ENCODE results near the gene CCDC110.

CCDC110 gene

DNA sequence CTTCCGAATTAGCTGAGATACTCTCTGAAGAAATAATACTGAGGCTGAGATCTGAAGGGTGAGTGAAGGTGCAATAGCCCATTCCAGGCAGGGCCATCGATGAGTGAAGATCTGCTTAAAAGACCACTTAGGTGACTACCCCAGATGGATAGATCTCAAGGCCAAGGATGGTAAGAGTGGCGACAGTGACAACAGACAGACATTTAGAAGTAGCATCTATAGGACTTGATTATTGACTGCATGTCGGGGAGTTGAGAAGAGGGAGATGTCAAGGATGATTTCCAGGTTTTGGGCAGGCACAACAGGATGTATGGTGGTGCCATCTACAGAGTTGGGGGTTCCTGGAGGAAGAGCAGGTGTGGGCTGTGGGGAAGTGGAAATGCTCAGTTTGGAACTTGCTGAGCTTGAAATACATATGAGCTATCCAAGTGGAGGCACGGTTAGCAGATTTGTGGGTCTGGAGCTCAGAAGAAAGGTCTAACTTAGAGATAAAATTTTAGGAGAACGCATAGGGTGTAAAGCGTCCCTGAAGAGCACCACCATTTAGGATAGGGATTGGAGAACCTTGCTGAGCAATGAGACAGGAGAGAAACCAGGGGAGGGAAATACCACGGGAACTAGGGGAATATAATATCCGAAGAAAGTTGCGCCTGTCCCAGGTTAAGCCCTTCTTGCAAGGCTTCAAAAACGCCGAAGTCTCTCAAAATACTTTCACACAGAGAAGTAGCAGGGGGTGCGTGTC is 46.5 kb downstream of the CCDC110 start:
- peaks cover 25% of the 10 kb centered on the region for H3K4me1 Mint-ChIP-seq
- H3K9me3 Mint-ChIP-seq, result no peaks in the 10 kb centered on the region
- H3K4me3 Mint-ChIP-seq, result peak overlapping the region; percentile 78
- H3K27me3 Mint-ChIP-seq, result peaks cover 7% of the 10 kb centered on the region
- CTCF ChIA-PET, result interaction anchor here (0.6 to 1.1 kb wide), 3 partner anchors 23 to 1141 kb away, joined by 3 read pairs; no protein-coding TSS in a partner anchor
- peaks cover 14% of the 10 kb centered on the region for H3K36me3 Mint-ChIP-seq
- H3K27ac Mint-ChIP-seq, result peak overlapping the region; percentile 97
- no peak for DNase-seq

DNA sequence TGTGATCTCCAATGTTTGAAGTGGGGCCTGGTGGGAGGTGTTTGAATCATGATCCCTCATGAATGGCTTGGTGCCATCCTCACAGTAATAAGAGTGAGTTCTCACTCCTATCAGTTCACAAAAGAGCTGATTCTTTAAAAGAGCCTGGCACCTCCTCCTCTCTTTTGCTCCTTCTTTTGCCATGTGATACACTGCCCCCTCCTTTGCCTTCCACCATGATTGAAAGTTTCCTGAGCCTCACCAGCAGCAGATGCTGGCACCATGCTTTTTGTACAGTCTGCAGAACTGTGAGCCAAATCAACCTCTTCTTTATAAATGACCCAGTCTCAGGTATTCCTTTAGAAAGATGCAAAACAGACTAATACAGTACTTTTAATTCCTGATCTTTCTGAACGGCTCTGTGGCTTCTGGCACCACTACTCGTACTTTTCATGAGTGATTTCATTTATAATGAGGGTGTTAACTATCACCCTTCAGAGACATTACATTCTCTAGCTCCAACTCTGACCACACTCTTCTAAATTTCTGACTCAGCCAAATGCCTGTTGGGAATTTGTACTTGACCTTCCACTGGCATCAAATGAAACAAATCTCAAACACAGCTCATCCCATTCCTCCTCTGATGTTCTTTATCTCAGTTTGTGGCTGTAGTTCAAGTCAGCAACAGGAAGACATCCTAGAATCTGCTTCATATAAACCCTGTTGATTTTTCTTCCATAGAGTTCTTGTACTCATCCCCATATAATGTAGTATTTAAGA is 50.0 kb downstream of the CCDC110 start:
- peaks cover 25% of the 10 kb centered on the region for H3K4me1 Mint-ChIP-seq
- peaks cover 3% of the 10 kb centered on the region for H3K27me3 Mint-ChIP-seq
- peaks cover 28% of the 10 kb centered on the region for H3K36me3 Mint-ChIP-seq
- H3K9me3 Mint-ChIP-seq, result no peaks in the 10 kb centered on the region
- CTCF ChIA-PET, result no interaction called here
- no peak for DNase-seq
- H3K4me3 Mint-ChIP-seq, result no peak overlapping the region
- no peak overlapping the region for H3K27ac Mint-ChIP-seq

DNA sequence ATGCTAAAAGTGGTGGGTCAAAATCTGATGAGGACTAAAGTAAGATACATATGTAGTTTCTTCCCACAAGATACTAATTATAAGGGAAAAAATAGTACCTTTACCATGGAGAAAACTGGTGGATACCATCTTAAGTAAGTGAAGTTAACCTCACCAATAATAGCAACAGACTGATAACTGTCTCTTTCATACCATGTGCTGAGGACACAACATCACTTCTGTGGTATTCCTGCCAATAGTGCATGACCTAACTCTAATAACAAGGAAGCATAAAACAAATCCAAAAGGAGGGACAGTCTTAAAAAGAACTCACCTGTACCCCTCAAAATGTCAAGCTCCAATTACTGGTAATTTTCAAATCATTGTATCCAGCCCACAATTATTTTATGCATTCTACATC is 54.6 kb downstream of the CCDC110 start:
- H3K27me3 Mint-ChIP-seq, result no peaks in the 10 kb centered on the region
- peaks cover 31% of the 10 kb centered on the region for H3K36me3 Mint-ChIP-seq
- no peak overlapping the region for H3K27ac Mint-ChIP-seq
- no peak for DNase-seq
- no peak overlapping the region for H3K4me3 Mint-ChIP-seq
- CTCF ChIA-PET, result no interaction called here
- H3K4me1 Mint-ChIP-seq, result no peaks in the 10 kb centered on the region
- H3K9me3 Mint-ChIP-seq, result no peaks in the 10 kb centered on the region

DNA sequence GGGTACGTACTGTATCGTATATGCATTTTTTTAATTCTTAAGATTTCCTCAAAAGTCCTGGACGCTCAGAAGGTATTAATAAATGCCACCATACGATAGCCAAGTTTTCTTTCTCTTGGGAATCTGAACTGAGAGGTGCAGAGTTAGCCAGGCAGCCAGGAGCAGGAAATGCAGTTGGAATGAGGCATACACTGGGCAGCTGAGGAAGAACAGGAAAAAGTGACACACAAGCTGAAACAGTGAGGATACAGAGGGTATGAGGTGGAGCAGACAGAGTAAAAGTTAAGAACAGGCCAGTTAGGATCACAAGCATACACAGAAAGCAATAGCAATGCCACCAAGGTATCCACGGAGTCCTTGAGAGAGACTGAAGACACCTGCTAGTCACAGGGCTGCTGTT is 59.1 kb downstream of the CCDC110 start:
- H3K4me3 Mint-ChIP-seq, result no peak overlapping the region
- DNase-seq, result no peak
- no peaks in the 10 kb centered on the region for H3K9me3 Mint-ChIP-seq
- no peaks in the 10 kb centered on the region for H3K27me3 Mint-ChIP-seq
- peaks cover 24% of the 10 kb centered on the region for H3K36me3 Mint-ChIP-seq
- H3K4me1 Mint-ChIP-seq, result no peaks in the 10 kb centered on the region
- H3K27ac Mint-ChIP-seq, result no peak overlapping the region
- CTCF ChIA-PET, result no interaction called here

DNA sequence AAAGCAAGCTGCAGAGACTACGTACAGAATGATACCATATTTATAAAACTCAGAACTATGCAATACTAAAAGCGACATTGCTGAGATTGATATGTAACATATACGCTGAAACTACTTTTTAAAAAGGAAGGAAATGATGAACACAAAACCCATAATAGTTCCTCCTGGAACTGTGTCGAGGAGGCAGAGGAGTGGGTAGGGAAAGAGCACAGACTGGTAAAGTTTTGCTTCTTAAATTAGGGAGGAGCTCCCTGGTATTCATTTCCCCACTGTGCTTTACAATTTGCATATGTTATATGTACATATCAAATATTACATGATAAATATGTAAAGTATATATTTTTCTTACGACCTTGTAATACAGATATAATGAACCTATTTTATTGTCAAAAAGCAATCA is 59.7 kb downstream of the CCDC110 start:
- no peak overlapping the region for H3K27ac Mint-ChIP-seq
- CTCF ChIA-PET, result no interaction called here
- no peak for DNase-seq
- no peaks in the 10 kb centered on the region for H3K27me3 Mint-ChIP-seq
- no peaks in the 10 kb centered on the region for H3K4me1 Mint-ChIP-seq
- H3K9me3 Mint-ChIP-seq, result no peaks in the 10 kb centered on the region
- H3K36me3 Mint-ChIP-seq, result peaks cover 20% of the 10 kb centered on the region
- H3K4me3 Mint-ChIP-seq, result no peak overlapping the region

DNA sequence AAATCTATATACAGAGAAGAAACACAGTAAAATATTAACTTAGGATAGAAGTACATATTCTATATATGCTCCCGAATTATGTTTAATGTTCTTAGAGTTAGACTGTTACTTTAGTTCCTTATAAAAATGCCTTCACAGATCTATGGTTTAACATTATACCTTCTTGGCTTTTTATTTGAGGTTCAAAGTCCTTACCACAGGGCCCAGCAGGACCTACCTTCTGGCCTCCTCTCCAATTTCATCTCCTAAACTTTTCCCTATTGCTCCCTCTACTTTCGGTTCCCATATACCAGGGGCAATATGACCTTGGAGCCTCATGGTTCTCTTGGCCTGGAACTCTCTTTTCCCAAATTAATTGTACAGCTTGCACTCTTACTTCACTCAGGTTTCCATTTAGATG is 63.1 kb downstream of the CCDC110 start:
- Mint-ChIP-seq H3K27ac (no peak overlapping the region), H3K9me3 (no peaks in the 10 kb centered on the region), H3K4me1 (no peaks in the 10 kb centered on the region), H3K4me3 (no peak overlapping the region), H3K36me3 (peaks cover 27% of the 10 kb centered on the region), H3K27me3 (no peaks in the 10 kb centered on the region)
- CTCF ChIA-PET, result no interaction called here
- no peak for DNase-seq

DNA sequence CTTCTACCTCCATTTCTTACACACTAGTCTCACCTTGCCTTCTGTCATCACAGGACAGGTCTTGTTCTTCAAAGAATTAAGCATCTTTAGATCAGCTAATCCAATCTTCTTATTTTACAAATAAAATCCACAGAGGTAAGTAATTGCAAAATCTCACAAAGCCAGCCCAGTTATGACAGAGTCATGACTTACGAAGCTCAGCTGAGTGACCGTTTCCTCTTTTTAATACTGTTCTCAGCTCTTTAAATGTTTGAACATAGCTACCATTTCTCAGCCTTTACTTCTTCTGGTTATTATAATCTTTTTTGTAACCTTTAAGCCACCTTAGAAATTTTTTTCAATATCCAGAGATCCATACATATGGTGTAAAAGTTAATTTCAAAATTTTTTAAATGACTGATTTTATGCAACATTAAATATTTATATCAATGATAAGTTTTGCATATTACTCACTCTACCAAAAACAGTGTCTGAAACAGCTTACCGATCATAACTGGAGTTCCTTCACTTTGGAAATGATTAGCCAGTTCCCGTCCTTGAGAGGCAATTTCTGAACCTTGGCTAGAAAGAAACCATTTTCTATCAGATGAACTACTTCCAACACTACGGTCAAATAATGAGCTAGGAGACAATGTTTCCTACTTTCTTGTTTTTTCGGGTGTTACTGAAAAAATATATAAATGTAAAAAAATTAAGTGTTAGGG is 66.1 kb downstream of the CCDC110 start:
- Mint-ChIP-seq H3K27ac (peak overlapping the region; percentile 33), H3K4me1 (peaks cover 5% of the 10 kb centered on the region), H3K27me3 (no peaks in the 10 kb centered on the region), H3K9me3 (no peaks in the 10 kb centered on the region), H3K4me3 (no peak overlapping the region), H3K36me3 (peaks cover 42% of the 10 kb centered on the region)
- CTCF ChIA-PET, result interaction anchor here (1.2 kb wide), 1 partner anchor 271 kb away, joined by 4 read pairs; no protein-coding TSS in a partner anchor
- DNase-seq, result no peak

DNA sequence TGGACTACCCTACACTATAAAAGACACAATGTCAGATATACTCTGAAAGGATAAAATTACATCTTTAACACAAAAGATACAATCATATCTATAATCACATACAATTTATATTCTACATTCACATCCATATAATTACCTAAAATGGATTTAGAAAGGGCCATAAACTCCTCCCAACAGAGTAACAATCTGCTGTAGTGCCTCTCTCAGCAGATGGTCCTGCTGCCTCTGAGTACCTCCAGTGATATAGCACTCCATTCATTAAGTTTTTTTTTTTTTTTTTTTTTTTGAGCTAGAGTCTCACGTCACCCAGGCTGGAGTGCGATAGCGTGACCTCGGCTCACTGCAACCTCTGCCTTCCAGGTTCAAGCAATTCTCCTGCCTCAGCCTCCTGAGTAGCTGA is 67.5 kb downstream of the CCDC110 start:
- H3K4me1 Mint-ChIP-seq, result peaks cover 18% of the 10 kb centered on the region

DNA sequence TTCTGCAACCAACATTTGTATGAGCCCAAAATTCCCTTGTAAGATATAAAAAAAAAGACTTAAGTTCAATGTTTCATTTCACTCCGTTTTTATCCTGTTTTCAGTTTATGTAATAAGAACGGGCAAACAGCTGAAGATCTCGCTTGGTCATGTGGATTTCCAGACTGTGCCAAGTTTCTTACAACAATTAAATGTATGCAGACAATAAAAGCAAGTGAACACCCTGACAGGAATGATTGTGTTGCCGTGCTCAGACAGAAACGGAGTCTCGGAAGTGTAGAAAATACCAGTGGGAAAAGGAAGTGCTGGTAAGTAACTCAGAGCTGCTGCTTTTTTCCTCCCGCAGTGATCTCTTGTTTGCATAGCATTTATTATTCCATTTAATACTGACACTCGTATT is 72.1 kb downstream of the CCDC110 start:
- Mint-ChIP-seq H3K9me3 (no peaks in the 10 kb centered on the region), H3K4me3 (no peak overlapping the region), H3K27me3 (no peaks in the 10 kb centered on the region), H3K36me3 (peaks cover 53% of the 10 kb centered on the region), H3K4me1 (peaks cover 50% of the 10 kb centered on the region), H3K27ac (peak overlapping the region; percentile 28)
- CTCF ChIA-PET, result no interaction called here
- no peak for DNase-seq

More for the DNA sequence above, 67.5 kb downstream of the CCDC110 start:
- CTCF ChIA-PET, result interaction anchor here (1.2 kb wide), 1 partner anchor 269 kb away, joined by 4 read pairs; no protein-coding TSS in a partner anchor
- Mint-ChIP-seq H3K27ac (no peak overlapping the region), H3K27me3 (no peaks in the 10 kb centered on the region), H3K4me3 (no peak overlapping the region), H3K9me3 (no peaks in the 10 kb centered on the region), H3K36me3 (peaks cover 52% of the 10 kb centered on the region)
- no peak for DNase-seq

DNA sequence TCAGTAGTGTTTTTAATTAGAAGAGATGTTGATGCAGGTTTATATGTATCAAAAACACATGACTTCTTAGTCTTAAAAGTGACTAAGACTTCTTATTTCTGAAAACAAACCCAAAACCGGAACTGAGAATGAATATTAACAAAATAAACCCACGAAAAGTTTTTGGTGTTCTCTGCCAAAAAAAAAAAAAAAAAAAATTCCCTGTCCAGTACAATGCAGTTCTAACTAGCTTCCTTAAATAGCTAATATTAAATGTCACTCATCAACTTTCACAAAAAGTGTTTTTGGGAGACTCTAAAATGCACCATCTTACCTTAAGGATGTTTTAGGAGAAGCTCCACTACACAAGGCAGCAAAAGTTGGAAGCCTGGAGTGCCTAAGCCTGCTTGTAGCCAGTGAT is 72.9 kb downstream of the CCDC110 start:
- H3K9me3 Mint-ChIP-seq, result no peaks in the 10 kb centered on the region
- H3K4me3 Mint-ChIP-seq, result peak overlapping the region; percentile 94
- DNase-seq, result no peak
- no peak overlapping the region for H3K27ac Mint-ChIP-seq
- no peaks in the 10 kb centered on the region for H3K27me3 Mint-ChIP-seq
- H3K36me3 Mint-ChIP-seq, result peaks cover 51% of the 10 kb centered on the region
- CTCF ChIA-PET, result interaction anchor here (0.7 kb wide), 1 partner anchor 14 kb away, joined by 3 read pairs; no protein-coding TSS in a partner anchor
- peaks cover 57% of the 10 kb centered on the region for H3K4me1 Mint-ChIP-seq

DNA sequence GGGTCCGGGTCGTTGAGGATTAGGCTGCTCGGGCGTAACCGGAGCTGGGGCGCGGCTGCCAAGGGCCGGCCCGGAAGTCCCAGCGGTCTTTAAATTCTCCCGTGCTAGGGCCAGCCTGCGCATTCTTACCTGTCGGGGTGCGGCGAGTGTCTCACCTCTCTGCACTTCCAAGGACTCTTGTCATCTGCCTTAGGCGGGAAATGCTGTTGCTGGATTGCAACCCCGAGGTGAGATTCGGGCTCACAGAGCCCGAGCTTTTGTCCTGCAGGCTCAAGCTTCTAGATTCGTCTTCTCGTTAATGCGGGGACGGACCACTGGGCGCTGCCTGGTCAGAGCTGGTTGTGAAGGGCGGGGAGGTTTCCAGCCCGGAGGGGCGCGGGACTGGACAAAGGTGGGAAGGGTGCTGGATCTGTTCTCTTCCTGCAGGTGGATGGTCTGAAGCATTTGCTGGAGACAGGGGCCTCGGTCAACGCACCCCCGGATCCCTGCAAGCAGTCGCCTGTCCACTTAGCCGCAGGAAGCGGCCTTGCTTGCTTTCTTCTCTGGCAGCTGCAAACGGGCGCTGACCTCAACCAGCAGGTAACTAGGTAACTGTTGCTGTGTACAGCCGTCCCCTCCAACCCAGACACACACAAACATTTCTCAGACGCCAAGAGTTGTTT is 74.7 kb downstream of the CCDC110 start, which contains the start of gene ANKRD37:
Gene ANKRD37 (plus strand): TSS at position 118 of the 662 bp plus-strand sequence. CDS start 83 bp downstream, at position 201.
- peak within 1 kb of the TSS; percentile 94 for H3K4me3 Mint-ChIP-seq
- H3K27ac Mint-ChIP-seq, result peak within 1 kb of the TSS; percentile 99
- CTCF ChIA-PET, result no interaction called here
- peaks cover 44% of the 10 kb centered on the region for H3K36me3 Mint-ChIP-seq
- H3K9me3 Mint-ChIP-seq, result no peaks in the 10 kb centered on the region
- H3K27me3 Mint-ChIP-seq, result no peaks in the 10 kb centered on the region
- H3K4me1 Mint-ChIP-seq, result peaks cover 58% of the 10 kb centered on the region
- DNase-seq, result no peak

DNA sequence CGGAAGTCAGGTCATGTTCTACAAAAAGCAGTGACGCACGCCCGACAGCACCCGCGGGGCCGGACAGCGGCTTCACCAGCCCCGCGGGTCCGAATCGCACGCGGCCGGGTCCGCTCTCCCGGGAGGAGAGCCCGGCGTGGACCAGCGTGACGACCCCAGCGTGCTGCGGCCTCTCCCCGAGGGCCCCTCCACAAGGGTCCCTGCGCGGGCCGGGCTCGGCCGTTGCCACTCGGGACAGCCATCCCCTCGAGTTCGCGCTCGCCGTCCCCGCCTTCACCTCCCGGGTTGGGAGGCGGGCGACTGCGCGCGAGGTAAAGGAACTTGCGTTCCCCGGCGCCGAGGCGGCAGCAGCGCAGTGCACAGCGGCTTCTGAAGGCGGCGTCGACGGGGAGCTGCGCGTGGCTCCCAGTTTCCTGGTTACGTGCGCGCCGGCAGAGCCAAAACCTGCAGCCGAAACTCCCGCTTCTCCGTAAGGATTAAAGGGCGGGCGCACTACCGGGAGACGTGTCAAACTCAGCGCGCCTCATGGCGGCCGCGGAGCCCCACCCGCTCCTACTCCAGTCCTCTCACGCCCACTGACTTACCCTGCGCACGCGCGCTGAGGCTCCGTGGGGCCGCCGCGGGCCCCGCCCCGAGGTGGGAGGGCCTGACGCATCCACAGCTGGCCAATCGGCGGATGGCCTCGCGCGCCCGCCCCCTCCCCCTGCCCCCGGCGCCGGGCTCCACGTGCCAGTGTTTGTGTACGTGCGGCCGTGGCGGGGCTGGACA is 75.4 kb downstream of the CCDC110 start:
- no peaks in the 10 kb centered on the region for H3K27me3 Mint-ChIP-seq
- peaks cover 57% of the 10 kb centered on the region for H3K4me1 Mint-ChIP-seq

DNA sequence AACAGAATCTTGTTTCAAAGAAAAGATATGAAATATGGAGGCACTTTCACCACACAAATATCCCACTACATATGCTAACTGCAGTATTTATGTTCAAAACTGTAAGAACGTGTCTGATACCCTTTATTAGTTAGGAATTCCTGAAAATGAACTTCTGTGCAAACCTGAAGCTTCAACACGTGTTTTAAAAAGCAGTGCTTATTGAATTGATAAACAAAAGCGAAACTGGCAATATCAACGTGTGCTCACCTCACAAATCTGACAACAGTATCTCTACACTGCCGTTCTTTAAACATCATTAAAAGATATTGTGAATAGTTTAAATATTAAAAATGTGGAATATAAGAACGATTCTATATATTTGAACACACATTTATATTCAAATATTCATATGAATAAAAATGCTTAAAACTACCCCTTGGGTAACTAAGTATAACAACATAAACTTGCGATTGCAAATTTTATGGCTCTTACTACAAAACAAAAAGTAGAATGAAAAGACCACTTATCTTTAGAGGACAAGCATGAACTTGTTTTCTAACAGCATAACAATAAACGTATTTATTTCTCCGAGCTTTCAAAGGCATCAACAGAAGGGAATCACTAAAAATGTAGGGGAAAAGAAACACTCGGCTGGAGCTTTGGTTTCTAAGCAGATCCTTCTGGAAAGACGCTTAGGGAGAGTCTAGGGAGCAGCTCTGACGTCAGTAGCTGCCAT is 76.1 kb downstream of the CCDC110 start, which contains the start of gene LRP2BP:
Gene LRP2BP (minus strand): TSS at position 687 of the 718 bp plus-strand sequence. CDS start 17,738 bp downstream, outside the sequence.
- Mint-ChIP-seq H3K4me1 (peaks cover 53% of the 10 kb centered on the region), H3K9me3 (no peaks in the 10 kb centered on the region), H3K27ac (peak within 1 kb of the TSS; percentile 99), H3K36me3 (peaks cover 37% of the 10 kb centered on the region), H3K4me3 (peak within 1 kb of the TSS; percentile 94), H3K27me3 (no peaks in the 10 kb centered on the region)
- CTCF ChIA-PET, result no interaction called here
- DNase-seq, result no peak

More for the DNA sequence above, 75.4 kb downstream of the CCDC110 start:
- peak; percentile 96 for DNase-seq
- Mint-ChIP-seq H3K4me3 (peak overlapping the region; percentile 94), H3K9me3 (no peaks in the 10 kb centered on the region), H3K36me3 (peaks cover 41% of the 10 kb centered on the region), H3K27ac (peak overlapping the region; percentile 99)
- CTCF ChIA-PET, result no interaction called here

Data from activated naive CD4-positive, alpha-beta T cell treated with anti-CD3 and anti-CD28 coated beads, Interleukin-2, amount 10 ng/mL, durations not matched to agents 7 days and 5 days (primary cell).